ENCODE measurements around the gene GPR61.

The GPR61 gene, protein sequence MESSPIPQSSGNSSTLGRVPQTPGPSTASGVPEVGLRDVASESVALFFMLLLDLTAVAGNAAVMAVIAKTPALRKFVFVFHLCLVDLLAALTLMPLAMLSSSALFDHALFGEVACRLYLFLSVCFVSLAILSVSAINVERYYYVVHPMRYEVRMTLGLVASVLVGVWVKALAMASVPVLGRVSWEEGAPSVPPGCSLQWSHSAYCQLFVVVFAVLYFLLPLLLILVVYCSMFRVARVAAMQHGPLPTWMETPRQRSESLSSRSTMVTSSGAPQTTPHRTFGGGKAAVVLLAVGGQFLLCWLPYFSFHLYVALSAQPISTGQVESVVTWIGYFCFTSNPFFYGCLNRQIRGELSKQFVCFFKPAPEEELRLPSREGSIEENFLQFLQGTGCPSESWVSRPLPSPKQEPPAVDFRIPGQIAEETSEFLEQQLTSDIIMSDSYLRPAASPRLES

DNA sequence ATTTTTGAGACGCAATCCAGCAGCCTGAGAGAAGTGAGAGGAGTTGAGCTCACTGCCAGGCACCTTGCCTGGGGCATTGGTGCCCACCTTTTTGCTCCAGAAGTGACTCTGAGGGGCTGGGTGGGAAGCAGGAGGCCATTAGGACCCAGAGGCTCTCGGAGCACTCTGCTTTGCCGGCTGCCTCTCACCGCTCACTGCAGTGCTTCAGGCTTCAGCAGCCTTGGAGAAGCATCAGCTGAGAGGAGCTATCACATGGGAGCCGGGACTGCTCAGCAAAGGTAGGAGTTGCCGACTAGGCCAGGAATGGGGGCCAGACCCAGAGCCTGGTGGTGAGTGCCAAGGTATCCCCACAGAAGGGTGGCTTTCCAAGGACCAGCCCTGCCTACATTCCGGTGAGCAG, at the start of gene GPR61:
Gene GPR61 (plus strand): TSS at position 197 of the 400 bp plus-strand sequence. CDS start 3,151 bp downstream, outside the sequence.
- no peak for DNase-seq

DNA sequence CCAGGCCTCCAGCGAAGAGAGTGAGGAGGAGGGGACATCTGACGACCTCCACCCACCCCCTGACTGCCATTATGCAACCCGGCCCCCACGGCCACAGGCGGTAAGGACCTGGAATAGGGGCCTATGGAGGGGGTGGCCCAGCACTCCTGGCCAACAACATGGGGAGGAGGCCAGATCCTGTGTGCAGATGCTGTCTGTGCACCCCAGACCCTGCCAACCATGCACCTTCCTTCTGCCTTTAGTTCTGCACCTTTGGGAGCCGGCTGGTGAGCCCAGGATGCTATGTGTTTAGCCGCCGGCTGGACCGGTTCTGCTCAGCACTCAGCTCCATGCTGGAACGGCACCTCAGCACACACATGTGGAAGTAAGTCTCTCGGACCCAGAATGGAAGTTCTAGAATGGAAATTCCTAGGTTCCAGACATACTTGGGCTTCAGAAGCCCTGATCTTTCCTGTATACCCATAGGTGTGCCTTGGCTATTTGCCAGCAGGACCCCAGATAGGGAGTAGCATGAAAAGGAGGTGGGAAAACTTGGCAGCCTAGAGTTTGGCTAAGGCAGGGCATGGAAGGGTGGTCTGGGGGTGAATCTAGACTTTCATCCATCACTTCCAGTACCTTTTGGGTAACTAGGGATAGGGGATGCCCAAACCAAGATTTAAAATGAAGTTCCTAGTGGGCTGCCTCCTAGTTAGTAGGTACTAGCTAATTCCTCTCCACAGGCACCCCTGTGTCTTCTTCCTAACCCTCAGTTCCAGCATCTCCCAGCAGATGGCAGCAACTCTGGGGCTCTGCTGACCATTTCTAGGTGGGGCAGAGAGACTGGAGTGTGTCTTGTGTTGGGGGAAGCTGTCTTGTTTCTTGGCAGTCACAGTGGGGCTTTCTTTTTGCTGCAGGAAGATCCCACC, 49.4 kb upstream of the GPR61 start:
- DNase-seq, result peak; percentile 72

DNA sequence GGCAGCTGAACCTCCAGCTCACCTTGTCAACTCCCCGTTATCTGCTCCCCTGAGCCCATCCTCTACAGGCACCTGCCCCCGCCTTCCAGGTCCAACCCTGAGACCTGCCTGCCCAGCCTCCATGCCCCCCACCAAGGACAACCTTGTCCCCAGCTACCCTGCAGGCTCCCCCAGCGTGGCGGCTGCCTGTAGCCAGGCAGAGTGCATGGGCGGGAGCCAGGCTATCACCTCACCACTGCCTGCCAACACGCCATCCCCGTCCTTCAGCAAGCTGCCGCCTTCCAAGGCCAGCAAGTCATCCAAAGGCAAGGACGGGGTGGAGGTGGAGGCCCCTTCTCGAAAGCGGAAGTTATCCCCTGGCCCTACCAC, 48.8 kb upstream of the GPR61 start:
- DNase-seq, result no peak

DNA sequence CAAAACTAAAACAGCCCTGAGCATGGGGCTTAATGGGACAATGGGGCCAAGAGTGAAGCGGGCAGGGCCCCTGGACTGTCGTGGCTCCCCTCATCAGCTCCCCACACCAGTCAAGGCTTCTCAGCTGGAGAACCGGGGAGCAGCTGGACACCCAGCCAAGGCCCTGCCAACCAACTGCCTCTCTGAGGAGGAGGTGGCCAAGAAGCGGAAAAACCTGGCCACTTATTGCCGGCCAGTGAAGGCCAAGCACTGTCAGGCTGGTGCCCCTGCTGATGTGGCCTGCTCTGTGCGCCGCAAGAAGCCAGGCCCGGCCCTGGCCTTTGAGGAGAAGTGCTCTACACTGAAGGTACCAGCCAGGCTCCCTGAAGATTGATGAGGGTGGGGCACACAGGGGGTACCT, 48.3 kb upstream of the GPR61 start:
- DNase-seq, result no peak

DNA sequence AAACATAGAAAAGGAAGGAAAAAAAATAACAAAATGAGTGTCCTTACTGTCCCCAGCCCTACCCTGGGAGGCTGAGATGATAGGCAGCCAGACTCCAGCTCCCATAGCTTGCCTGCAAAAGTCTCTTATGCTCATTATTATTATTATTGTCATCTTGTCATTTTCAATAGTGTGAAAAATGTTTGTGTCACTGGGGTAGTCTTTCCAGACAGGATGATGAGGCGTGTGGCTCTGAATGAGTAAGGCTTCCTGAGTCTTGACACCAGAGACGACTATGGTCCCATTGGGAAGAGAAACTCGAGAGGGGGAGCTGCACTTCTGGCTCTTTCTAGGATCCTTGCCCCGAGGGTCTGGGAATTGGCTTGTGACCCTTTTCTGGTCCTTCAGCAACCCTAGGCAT, 46.9 kb upstream of the GPR61 start:
- no peak for DNase-seq

DNA sequence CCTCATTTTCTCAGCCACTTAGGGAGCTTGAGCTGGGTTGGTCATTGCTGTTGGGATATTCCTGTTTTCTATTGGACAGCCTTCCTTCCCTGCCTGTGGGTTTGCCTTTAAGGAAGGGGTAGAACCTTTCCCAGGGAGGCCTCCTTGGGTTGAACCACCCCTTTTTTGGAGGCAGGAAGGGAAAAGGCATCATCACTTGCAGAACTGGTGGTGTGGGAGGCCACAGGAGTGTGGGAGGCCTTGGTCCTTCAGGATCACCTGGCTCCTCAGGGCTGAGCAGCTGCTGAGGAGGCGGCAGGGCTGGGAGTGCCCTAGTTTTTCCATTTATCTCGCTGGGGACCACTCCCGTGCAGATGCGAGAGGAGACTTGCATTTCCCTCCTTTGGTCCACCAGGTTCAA, 46.4 kb upstream of the GPR61 start:
- no peak for DNase-seq

DNA sequence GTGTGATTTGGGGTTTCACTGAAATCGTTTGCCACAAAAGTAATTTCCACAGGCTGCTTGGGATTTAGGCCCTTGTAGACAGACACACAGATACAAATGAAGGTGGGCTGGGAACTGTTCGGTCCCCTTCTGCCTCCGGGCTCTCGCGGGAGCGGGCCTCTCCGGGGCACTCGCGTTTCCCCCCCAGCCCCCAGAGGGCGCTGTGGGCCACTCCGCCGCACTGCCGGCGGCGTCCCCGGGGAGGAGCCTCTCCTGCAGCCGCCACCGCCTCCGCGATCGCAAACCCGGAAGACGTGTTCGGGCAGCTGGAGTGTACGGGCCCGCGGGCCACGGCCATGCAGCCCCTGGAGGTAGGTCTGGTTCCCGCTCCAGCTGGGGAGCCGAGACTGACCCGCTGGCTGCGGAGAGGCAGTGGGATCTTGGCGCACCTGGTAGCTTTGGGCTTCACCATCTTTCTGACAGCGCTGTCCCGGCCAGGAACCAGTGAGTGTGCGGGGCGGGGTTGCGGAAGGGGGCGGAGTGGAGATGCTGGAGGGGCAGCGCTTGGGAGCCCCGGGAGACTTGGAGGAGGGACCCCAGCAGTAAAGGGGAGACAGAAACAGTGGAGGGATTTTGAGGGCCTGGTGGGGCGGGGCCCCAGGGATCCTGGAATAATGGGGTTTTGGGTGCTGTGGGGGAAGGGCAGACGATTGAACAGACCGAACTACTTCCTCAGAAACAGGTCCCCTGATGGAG, 45.7 kb upstream of the GPR61 start, which contains the start of gene CYB561D1:
Gene CYB561D1 (plus strand): TSS at position 290 of the 735 bp plus-strand sequence. CDS start 46 bp downstream, at position 336.
- DNase-seq, result peak; percentile 93

DNA sequence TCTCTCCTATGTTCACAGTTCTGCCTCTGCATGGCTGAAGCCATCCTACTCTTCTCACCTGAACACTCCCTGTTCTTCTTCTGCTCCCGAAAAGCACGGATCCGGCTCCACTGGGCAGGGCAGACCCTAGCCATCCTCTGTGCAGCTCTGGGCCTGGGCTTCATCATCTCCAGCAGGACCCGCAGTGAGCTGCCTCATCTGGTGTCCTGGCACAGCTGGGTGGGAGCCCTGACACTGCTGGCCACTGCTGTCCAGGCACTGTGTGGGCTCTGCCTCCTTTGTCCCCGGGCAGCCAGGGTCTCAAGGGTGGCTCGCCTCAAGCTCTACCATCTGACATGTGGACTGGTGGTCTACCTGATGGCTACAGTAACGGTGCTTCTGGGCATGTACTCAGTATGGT, 43.9 kb upstream of the GPR61 start:
- DNase-seq, result no peak

DNA sequence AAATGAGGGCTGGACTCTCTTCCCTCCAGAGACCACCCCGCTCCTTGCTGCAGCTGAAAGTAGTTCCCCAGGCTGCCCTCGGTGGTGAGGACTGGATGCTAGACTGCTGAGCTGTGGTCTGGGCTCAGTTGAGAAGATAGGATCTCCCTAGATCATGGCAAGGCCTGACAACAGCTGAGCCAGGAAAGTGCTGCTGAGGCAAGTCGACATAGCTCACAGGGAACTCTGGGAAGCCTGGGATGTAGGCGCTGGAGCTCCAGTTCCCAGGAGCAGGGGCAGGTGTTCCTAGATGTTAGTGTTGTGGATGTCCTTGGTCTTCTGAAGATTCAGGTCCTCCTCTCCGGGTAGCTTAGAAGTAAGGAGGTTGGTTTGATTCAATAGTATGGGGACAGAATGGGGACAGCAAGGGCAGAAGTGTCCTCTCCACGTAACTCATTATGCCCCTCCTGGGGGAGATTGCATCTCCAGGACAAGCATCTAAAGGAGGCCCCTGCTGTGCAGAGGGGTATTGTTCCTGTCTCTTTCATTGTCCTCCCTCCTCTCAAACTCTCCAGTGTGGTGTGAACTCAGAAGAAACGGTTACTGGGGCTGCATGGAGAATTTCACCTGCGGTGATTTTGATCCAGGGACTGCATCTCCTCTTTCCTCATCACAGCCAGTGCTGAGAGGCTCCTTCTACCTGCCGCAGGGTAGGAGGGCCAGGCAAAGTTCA, 42.1 kb upstream of the GPR61 start:
- DNase-seq, result no peak

DNA sequence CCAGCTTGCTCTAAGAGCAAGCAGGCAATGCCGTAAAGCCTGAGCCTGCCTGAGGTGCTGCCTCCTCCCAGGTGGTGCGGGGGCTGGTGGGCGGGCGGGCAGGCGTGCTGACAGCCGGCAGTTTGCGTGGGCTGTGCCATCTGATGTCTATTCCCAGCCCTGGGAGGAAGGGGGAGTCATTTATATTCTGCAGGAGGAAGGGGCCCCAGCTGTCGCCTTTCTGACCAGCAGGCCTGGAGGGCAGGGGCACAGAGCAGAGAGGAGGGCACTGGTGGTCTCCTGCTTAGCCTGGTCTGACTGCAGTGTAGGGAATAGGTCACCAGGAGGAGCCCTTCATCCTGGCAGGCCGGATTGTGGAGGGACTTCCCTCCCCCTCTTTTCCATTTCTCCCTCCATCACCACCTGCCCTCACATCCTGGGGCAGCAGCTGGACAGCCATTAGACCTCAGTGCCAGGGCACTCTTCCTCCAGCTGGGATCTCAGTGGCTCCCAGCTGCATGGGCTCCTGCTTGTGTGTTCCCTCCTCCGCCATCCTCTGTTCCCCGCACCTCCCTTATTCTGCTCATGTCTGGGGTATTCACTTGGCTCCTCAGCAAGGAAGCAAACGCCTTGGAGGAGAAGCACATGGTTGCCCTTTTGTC, 41.4 kb upstream of the GPR61 start:
- DNase-seq, result peak; percentile 70

DNA sequence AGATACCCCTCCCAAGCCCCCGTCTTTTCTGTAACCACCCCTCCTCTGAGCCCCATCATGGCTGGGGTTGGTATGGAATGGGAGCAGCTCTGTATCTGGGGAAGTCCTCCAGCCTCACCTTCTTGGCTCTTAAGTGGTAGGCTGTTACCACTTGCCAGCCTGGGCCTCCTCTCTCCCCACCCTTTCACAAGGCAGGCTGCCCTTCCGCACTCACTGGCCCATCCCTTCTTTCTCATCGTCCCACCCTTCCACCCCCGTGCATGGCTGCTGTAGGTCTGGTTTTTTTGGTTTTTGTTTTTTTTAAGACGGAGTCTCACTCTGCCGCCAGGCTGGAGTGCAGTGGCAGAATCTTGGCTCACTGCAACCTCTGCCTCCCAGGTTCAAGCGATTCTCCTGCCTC, 40.6 kb upstream of the GPR61 start:
- DNase-seq, result no peak

DNA sequence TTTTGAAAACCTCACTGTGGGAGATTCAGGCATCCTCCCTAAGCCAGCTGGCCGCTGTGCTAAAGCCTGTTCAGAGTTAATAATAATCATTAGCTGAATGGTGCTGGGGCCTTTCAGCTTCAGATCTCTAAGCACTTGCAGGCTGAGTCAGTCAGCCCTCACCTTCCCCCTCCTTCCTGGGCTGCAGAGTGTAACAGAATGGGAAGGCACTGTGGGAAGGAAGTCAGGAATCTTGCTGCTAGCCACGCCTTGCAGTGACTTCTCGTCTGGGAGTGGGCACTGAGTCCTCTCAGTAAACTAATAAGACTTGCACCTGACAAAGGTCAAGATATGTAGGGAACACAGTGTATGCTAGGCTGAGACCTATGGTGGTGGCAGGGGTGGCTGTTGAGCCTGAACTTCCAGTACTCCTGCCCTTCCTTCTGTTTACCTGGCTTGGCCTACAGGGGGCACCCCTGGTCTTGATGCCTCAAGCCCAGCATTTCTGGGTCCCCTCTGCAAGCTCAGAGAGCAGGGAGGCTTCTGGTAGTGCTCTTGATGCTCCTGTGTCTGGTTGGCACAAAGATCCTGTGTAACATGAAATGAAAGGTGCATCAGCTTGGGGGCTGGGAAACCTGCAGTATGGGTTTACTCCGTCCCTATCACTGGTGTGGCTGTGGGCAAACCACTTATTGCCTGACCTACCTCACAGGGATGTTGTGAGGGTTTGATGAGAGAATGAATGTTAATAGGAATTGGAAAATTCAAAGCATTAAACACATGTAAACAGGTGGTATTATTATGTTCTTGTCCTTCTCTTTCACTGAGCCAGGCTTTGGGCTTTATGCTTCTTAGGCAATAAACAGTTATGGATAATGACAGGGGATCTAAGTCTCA, 39.8 kb upstream of the GPR61 start:
- no peak for DNase-seq

DNA sequence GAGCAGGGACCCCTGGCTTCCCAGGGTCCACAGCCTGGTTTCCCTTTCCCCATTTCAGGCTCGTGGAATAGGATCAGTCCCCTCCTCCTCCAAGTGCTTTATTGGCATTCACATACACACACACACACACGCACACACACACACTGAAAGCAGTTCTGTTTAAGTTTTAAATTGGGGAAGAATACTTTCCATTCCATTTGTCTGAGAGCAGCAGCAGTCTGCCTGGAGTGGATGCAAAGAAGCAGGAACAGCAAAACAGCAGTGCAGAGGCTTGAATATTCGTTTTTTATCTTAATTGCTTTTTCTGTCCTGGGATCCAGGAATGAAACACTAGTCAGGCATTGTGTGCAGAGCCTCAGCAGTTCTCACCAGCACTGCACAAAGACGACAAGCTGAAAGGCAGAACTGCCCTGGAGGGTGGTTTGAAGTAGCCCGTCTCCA, 38.7 kb upstream of the GPR61 start:
- DNase-seq, result no peak

DNA sequence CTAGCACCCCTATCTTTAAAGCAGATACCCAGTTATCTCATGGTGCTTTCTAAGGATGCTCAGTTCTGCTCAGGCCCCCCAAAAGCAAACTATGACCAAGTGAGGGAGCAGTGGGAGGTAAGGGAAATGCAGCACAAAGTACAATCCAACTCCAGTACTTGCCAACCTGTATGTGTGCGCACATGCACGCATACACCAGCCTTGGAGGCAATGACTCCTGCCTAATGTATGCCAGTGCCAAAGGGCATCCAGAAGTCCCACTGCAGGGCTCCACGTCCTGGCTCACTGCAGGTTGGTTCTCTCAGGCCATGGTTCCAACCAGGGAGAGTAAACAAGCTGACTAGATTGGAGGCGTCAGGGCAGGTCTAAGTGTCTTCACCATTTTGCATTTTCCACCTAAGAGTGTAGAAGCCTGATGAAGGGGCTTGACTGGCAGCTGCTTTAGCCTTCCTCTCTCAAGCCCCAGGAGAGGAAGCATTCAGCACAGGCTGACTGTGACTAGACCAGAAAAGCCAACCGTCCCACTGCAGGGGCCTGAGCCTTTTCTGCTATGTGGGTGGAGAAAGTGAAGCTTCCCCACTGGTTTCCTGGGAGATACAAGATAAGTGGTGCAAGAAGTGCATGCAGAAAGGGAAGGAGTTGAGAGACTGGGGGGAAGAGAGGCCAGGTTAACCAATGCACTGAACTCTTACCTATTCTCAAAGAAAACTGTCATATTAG, 37.9 kb upstream of the GPR61 start:
- no peak for DNase-seq

DNA sequence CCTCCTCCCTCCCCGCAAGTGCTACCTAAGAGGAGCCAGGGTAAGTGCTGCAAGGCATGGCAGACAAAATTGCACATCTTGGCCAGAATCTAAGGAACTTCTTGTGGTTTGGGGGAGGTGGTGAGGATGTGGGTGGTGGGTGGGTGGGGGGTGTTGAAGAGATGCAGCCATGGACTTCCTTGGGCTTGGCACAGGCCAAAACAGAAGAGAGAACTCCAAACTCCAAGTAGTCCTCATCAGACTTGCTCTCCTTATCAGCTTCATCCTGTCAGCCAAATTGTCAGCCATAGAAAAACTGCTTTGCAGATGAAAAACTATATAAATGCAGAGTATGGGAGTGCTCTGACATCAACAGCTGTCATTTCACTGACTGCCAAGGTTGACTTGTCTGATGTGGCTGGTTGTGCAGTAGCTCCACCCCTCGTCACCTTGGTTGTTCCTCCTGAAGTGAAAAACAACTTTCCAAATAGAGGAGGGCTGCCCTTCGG, 37.3 kb upstream of the GPR61 start:
- DNase-seq, result no peak

DNA sequence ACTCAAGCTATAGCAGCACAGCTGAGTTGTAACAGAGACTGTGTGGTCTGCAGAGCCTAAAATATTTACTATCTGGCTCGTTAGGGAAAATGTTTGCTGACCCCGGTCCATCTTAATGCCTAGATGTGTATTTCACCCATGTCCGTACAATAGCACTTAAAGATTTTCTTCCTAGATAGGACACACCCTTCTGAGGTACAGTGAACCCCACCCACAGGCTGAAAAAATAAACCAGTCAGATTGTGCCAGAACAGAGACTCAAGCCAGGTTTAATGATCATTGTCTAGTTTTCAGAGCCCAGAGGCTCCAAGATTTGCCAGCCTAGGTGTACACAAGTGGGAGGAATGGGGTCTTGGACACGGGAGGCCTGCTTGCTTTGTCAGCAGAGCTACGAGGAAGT, 35.7 kb upstream of the GPR61 start:
- no peak for DNase-seq

DNA sequence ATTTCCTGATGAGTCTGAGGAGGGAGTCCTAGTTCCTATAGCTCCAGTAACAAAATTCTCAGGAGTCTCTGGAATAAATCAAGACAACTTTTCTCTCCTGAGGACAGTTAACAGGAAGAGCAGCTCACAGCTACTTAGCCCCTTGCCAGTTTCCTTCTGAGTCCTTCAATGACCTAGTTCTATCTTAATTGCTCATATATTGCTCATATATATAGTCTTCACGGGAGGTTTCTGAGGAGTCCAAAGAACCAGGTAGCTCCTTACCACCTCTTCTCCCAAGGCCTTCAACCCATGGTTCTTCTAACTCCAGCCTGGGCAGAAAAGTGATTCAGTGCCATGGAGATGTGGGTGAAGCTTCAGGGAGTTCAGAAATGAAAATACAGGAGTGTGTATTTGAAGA, 34.7 kb upstream of the GPR61 start:
- DNase-seq, result no peak

DNA sequence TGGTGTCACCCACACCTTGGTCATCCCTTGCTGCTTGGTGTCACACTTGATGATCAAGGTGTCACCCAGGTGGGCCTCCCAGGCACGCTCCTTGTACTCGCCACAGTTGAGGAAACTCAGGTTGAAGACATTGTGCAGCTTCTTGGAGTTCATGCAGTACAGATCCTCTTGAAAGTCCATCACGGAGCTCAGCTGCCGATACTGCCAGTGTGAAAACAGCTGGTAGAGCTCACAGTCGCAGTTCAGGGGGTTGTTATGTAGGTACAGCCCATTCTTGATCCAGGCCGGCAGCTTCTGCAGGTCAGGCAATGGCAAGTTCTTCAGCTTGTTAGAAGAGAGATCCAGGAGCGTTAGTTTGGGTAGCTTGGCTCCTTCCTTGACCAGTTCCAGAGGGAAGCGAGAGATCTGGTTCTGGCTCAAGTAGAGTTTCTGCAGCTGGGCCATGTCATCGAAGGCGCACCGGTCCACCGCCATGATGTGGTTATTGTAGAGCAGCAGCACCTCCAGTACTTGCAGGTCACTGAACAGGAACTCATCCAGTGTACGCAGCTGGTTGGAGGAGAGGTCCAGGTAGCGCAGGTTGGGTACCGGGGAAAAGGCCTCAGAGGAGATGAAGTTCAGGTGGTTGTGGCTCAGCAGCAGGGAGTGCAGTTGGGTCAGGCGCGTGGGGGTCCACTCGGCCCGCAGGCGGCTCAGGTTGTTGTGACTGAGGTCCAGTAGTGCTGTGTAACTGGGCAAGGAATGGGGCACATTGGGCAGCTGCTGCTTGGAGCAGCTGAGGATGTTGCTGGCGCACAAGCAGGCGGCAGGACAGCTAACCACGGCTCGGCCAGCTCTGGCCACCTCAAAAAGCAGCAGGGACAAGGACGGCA, 31.4 kb upstream of the GPR61 start:
- DNase-seq, result no peak

DNA sequence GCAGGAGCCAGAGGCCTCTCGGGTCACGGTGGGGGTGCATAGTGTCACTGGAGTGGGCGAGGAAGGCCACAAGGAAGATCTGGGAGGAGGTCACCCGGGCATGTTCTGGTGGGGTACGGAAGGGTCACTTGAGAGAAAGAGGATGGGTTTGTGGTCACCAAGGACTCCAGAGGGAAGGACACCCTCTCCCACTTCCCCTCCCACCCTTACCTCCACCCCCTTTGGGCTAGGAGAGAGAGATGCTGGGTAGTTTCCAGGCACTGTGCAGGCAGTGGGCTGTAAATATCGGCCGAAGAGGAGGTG, 30.8 kb upstream of the GPR61 start:
- DNase-seq, result no peak
